Breast epithelium (tissue), 4 donors: Measurements from ENCODE around the gene AGAP1. TPM values are rescaled to one million over a fixed set of nuclear protein-coding genes. Genes with fewer than 3 reads are reported as not detected.

ENCODE experiments used
- DNase-seq, 2 donors: peaks; one replicate each; pipeline ENCODE4 v3.0.0-alpha.2; 2019; ENCODE audit warnings: low spot score in 2 of 2
- H3K27ac ChIP-seq, 2 donors: fragments of 200-600 bp; sonication (generic) in 1 of 2; one replicate each; pipeline ENCODE4 v1.5.1; 2016 to 2019; ENCODE audit warnings: mild to moderate bottlenecking in 1 of 2
- H3K27me3 ChIP-seq, 2 donors: fragments of 200-600 bp; sonication (generic) in 1 of 2; one replicate each; pipeline versions ENCODE4 v1.5.1 to v1.6.0; 2017 to 2019; ENCODE audit warnings: control low read depth in 1 of 2, mild to moderate bottlenecking in 1 of 2
- H3K36me3 ChIP-seq: fragments of 200-600 bp; one replicate; pipeline ENCODE4 v1.5.1; 2019
- H3K4me1 ChIP-seq, 2 donors: fragments of 200-600 bp; sonication (generic); one replicate each; pipeline ENCODE4 v1.5.1; 2016 to 2019; ENCODE audit warnings: control low read depth in 1 of 2
- H3K4me3 ChIP-seq, 3 donors: fragments of 200-600 bp; sonication (generic); 1 replicate in 2 of 3; 2 replicates in 1 of 3; pipeline ENCODE4 v1.5.1; 2016 to 2019; ENCODE audit warnings: mild to moderate bottlenecking in 3 of 3, moderate library complexity in 2 of 3
- H3K9me3 ChIP-seq, 2 donors: fragments of 200-600 bp; sonication (generic) in 1 of 2; one replicate each; pipeline ENCODE4 v1.5.1; 2016 to 2019; ENCODE audit warnings: control low read depth in 1 of 2
- POLR2A ChIP-seq: fragments of 450-650 bp; IDR thresholded peaks from one replicate; pipeline ENCODE4 v1.6.1; 2016; ENCODE audit warnings: antibody characterized with exemption, mild to moderate bottlenecking, moderate library complexity
- POLR2AphosphoS5 ChIP-seq, 3 donors: sonication (generic); formaldehyde crosslinking; IDR thresholded peaks; one replicate each; pipeline ENCODE4 v1.6.1; 2017; ENCODE audit warnings: antibody characterized with exemption in 3 of 3
- intact Hi-C: fragments of 100-400 bp; cut with DNase I; formaldehyde crosslinking; loops from one replicate; pipeline ENCODE4 v1.15.1; 2023; ENCODE audit warnings: low total_unique reads
- total RNA-seq, 3 donors: library from RNA; depleted of rRNA; stranded (reverse); fragments of >200 nt; gene quantifications; one replicate each; pipeline ENCODE4 v1.1.0, GENCODE V29; 2016
- TF ChIP-seq, protein P1 (sequence below), 3 donors: fragments of 450-650 bp; IDR thresholded peaks; one replicate each; pipeline ENCODE4 v1.5.1; 2016 to 2017; ENCODE audit warnings: antibody characterized with exemption in 3 of 3, mild to moderate bottlenecking in 3 of 3, moderate library complexity in 3 of 3

The AGAP1 gene
- total RNA-seq, 3 donors from 2014 or later: 19.7 to 27.1 (median 25.9) TPM

DNA sequence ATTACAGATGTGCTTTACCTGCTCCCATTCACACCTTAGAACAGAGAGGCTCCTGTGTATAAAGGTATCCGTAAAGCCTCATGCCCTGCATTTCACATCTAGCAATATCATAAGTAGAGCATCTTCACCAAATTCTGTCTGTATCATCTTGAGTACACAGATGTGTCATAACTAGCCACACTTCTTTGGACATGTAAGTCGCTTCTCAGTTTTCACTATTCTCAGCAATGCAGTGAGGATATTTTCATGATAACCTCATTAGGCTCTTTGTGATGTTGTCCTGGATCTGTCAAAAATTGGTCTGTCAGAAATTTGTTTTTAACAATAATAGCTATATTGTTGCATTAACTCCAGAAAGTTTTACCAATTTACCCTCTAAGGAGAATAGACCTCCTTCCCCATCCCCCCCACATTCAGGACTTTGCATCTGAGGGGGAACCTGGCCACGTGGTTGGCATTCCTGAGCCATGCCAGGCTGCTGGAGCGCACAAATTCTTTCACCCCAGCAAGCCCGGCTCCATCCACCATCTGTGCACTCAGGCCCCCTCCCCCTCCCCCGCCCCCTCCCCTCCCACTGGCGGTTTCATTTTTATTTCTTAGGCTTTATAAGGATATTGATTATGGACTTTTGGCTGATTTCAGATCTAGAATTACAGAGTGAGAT, 34.1 kb downstream of the AGAP1 start:
- DNase-seq: no peak
- intact Hi-C loops: no loop called here
- TF ChIP-seq, protein P1, sequence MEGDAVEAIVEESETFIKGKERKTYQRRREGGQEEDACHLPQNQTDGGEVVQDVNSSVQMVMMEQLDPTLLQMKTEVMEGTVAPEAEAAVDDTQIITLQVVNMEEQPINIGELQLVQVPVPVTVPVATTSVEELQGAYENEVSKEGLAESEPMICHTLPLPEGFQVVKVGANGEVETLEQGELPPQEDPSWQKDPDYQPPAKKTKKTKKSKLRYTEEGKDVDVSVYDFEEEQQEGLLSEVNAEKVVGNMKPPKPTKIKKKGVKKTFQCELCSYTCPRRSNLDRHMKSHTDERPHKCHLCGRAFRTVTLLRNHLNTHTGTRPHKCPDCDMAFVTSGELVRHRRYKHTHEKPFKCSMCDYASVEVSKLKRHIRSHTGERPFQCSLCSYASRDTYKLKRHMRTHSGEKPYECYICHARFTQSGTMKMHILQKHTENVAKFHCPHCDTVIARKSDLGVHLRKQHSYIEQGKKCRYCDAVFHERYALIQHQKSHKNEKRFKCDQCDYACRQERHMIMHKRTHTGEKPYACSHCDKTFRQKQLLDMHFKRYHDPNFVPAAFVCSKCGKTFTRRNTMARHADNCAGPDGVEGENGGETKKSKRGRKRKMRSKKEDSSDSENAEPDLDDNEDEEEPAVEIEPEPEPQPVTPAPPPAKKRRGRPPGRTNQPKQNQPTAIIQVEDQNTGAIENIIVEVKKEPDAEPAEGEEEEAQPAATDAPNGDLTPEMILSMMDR (IDR thresholded peaks at IDR 0.05): no peak
- TF ChIP-seq POLR2AphosphoS5 (IDR thresholded peaks at IDR 0.05): no peak
- no peak for TF ChIP-seq POLR2A
- H3K27ac ChIP-seq: no peak overlapping the region
- H3K4me1 ChIP-seq: no peaks in the 10 kb centered on the region
- H3K4me3 ChIP-seq: no peak overlapping the region
- H3K27me3 ChIP-seq: no peaks in the 10 kb centered on the region
- H3K36me3 ChIP-seq: no peaks in the 10 kb centered on the region
- H3K9me3 ChIP-seq: no peaks in the 10 kb centered on the region

DNA sequence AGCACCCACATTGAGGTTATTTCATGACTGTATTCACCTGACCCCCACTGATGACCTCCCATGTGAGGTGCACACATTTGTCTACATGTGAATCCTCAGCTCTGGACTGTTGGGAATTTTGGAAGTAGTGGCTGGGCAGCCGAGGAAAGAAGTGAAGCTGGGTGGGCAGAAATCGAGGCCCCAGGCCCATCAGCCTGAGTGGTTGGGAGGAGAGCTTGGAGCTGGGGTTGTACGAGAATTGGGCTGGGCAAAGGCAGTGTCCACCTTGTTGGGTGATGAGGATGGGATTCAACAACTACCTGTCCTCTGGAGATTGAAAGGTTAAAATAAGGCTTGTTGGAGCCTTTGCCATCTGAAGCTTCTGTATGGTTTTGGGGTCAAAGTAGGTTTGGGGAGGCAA, 35.8 kb downstream of the AGAP1 start:
- no peak for DNase-seq
- intact Hi-C loops: no loop called here
- no peaks in the 10 kb centered on the region for H3K9me3 ChIP-seq
- TF ChIP-seq, protein P1 (IDR thresholded peaks at IDR 0.05): no peak
- TF ChIP-seq POLR2A (no peak), POLR2AphosphoS5 (IDR thresholded peaks at IDR 0.05) (no peak)
- no peaks in the 10 kb centered on the region for H3K27me3 ChIP-seq
- no peaks in the 10 kb centered on the region for H3K4me1 ChIP-seq
- H3K27ac ChIP-seq: no peak overlapping the region
- H3K36me3 ChIP-seq: no peaks in the 10 kb centered on the region
- no peak overlapping the region for H3K4me3 ChIP-seq

DNA sequence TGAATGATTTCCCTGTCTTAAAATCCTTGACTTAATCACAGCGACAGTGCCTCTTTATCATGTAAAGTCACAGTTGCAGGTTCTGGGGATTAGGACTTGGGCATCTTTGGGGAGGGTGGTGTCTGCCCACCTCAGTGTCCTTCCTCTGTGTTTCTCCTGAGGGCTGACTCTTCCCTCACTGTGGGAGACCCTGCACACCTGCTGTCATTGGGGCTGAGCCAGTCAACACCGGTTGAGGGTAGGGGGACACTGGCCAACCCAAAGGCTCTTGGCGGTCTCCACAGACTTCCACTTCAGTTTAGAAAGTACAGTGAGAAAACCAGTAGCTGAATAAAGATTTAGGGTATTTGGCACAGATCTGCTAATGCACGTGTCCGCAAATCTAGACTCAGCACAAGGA, 36.9 kb downstream of the AGAP1 start:
- Histone ChIP-seq H3K9me3 (no peaks in the 10 kb centered on the region), H3K36me3 (no peaks in the 10 kb centered on the region), H3K27me3 (no peaks in the 10 kb centered on the region), H3K27ac (no peak overlapping the region), H3K4me3 (no peak overlapping the region), H3K4me1 (no peaks in the 10 kb centered on the region)
- intact Hi-C loops: no loop called here
- TF ChIP-seq POLR2AphosphoS5 (IDR thresholded peaks at IDR 0.05) (no peak), POLR2A (no peak)
- TF ChIP-seq, protein P1 (IDR thresholded peaks at IDR 0.05): no peak
- DNase-seq: no peak

DNA sequence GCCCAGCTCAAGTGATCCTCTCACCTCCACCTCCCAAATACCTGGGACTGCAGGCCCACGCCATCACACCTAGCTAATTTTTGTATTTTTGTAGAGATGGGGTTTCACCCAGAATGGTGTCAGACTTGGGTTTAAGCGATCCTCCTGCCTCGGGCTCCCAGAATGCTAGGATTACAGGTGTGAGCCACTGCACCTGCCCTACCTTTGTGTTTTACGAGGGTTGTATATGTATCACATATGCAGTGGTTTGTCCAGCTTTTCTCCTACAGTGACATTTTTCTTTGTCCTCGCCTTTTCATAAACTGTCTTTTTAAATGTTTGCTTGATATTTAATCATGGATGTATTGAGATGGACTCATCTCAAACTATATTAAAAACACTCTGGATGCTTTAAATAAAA, 38.5 kb downstream of the AGAP1 start:
- Histone ChIP-seq H3K4me3 (no peak overlapping the region), H3K4me1 (no peaks in the 10 kb centered on the region), H3K27me3 (no peaks in the 10 kb centered on the region), H3K36me3 (no peaks in the 10 kb centered on the region), H3K9me3 (no peaks in the 10 kb centered on the region), H3K27ac (no peak overlapping the region)
- intact Hi-C loops: no loop called here
- no peak for DNase-seq
- TF ChIP-seq POLR2A: no peak
- TF ChIP-seq POLR2AphosphoS5 (IDR thresholded peaks at IDR 0.05): no peak
- TF ChIP-seq, protein P1 (IDR thresholded peaks at IDR 0.05): no peak

DNA sequence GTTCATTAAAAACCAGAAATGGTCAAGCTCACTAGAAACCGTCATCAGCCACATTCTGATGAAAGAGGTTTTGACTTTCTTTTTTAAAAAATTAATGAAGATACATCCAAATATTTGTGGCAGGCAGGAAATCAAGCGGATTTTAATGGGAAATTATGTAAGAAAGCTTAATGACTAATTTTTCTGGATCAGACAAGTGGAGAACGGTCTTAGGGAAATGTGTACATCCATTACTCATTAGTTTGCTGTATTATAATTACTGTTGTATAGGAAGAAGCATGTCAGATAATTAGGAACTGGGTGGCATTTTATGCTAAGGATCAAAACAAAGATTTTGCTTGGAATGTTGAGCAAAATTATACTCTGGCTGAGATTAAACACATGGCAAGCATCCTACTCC, 39.4 kb downstream of the AGAP1 start:
- H3K27ac ChIP-seq: no peak overlapping the region
- intact Hi-C loops: no loop called here

More for the DNA sequence above, 39.4 kb downstream of the AGAP1 start:
- H3K27me3 ChIP-seq: no peaks in the 10 kb centered on the region
- no peaks in the 10 kb centered on the region for H3K4me1 ChIP-seq
- no peaks in the 10 kb centered on the region for H3K36me3 ChIP-seq
- H3K9me3 ChIP-seq: no peaks in the 10 kb centered on the region
- DNase-seq: no peak
- no peak overlapping the region for H3K4me3 ChIP-seq
- no peak for TF ChIP-seq POLR2A
- TF ChIP-seq, protein P1 (IDR thresholded peaks at IDR 0.05): no peak
- TF ChIP-seq POLR2AphosphoS5 (IDR thresholded peaks at IDR 0.05): no peak
